Stomach (tissue), 9 donors: ENCODE measurements around the gene COL16A1. TPM values are rescaled to one million over a fixed set of nuclear protein-coding genes. Genes with fewer than 3 reads are reported as not detected.

ENCODE experiments used
- DNase-seq, 2 donors: peaks; one replicate each; pipeline versions ENCODE4 v3.0.0 to v3.0.0-alpha.2; 2013 to 2019
- H3K27ac ChIP-seq, 5 donors: fragments of 200-600 bp in 4 of 5; sonication (generic) in 4 of 5; one replicate each; pipeline ENCODE4 v1.5.1; 2013 to 2019; ENCODE audit warnings: mild to moderate bottlenecking in 1 of 5, moderate library complexity in 1 of 5
- H3K27me3 ChIP-seq, 3 donors: fragments of 200-600 bp; sonication (generic); one replicate each; pipeline ENCODE4 v1.5.1; 2017 to 2019; ENCODE audit warnings: mixed run types in 1 of 3
- H3K36me3 ChIP-seq, 4 donors: fragments of 200-600 bp; sonication (generic); 1 replicate in 3 of 4; 2 replicates in 1 of 4; pipeline ENCODE4 v1.5.1; 2016 to 2019
- H3K4me1 ChIP-seq, 4 donors: fragments of 200-600 bp; sonication (generic); one replicate each; pipeline ENCODE4 v1.5.1; 2016 to 2019
- H3K4me3 ChIP-seq, 4 donors: fragments of 200-600 bp; sonication (generic) in 3 of 4; one replicate each; pipeline ENCODE4 v1.5.1; 2016 to 2019; ENCODE audit warnings: mild to moderate bottlenecking in 1 of 4
- H3K9me3 ChIP-seq, 4 donors: fragments of 200-600 bp; sonication (generic); one replicate each; pipeline ENCODE4 v1.5.1; 2016 to 2019
- CTCF ChIP-seq, 7 experiments: fragments of 450-650 bp in 4 of 7; fragments of 200-600 bp in 3 of 7; sonication (generic) in 3 of 7; IDR thresholded peaks; one replicate each; pipeline ENCODE4 v1.5.1; 2016 to 2019; ENCODE audit warnings: antibody characterized with exemption in 7 of 7, control low read depth in 2 of 7, mild to moderate bottlenecking in 1 of 7
- EP300 ChIP-seq: sonication (generic); formaldehyde crosslinking; IDR thresholded peaks from one replicate; pipeline ENCODE4 v1.6.1; 2017; ENCODE audit warnings: antibody characterized with exemption
- POLR2A ChIP-seq, 4 donors: fragments of 450-650 bp; IDR thresholded peaks; one replicate each; pipeline ENCODE4 v1.6.1; 2016; ENCODE audit warnings: antibody characterized with exemption in 4 of 4, control low read depth in 2 of 4, mild to moderate bottlenecking in 1 of 4, moderate library complexity in 1 of 4
- POLR2AphosphoS5 ChIP-seq, 3 donors: sonication (generic); formaldehyde crosslinking; IDR thresholded peaks; one replicate each; pipeline ENCODE4 v1.6.1; 2016; ENCODE audit warnings: antibody characterized with exemption in 3 of 3
- WGBS, 5 donors: extraction: QIAGEN DNeasy Blood & Tissue Kit in 3 of 5; methylation state at CpG; one replicate each; pipeline versions ENCODE4 v1.1.5 to v1.1.7; 2013 to 2018; 5-methylcytosine and 5-hydroxymethylcytosine counted together
- intact Hi-C: fragments of 100-400 bp; cut with DNase I; formaldehyde crosslinking; loops from one replicate; pipeline ENCODE4 v1.15.1; 2023; ENCODE audit warnings: low total_unique reads
- polyA plus RNA-seq, 3 donors: library from polyadenylated mRNA; stranded (reverse); fragments of 200-250 nt; gene quantifications; one replicate each; pipeline ENCODE4 v1.2.3, GENCODE V29; 2013
- total RNA-seq, 5 donors: library from RNA; depleted of rRNA; stranded (reverse); fragments of >200 nt; gene quantifications; one replicate each; pipeline versions ENCODE4 v1.1.0 to v1.2.3, GENCODE V29; 2014 to 2016
- donor health status: healthy with polysubstance abuse.
- donor health status: Bipolar disorder and iron deficiency.
- donor health status: healthy.

The COL16A1 gene
- total and polyA plus RNA-seq, 8 donors = 19.8 to 127 (median 74.1) TPM

- no peak for TF ChIP-seq EP300
- no peak for TF ChIP-seq CTCF (IDR thresholded peaks at IDR 0.05)
- TF ChIP-seq POLR2A (IDR thresholded peaks at IDR 0.05) = no peak
- TF ChIP-seq POLR2AphosphoS5 (IDR thresholded peaks at IDR 0.05) = no peak
- no peaks in the 10 kb centered on the region for H3K9me3 ChIP-seq
- peak in 1 of 2 donors; percentile 32 for DNase-seq
- WGBS, 5 donors = 87 to 92% (median 91%) methylated on average over 26 to 28 of the region's 28 CpGs
- H3K4me1 ChIP-seq = peaks cover 0 to 11% (median 7%) of the 10 kb centered on the region in 4 donors
- no peak overlapping the region for H3K4me3 ChIP-seq
- no peak overlapping the region for H3K27ac ChIP-seq
- peaks cover 0 to under 1% (median 0%) of the 10 kb centered on the region in 4 donors for H3K36me3 ChIP-seq
- H3K27me3 ChIP-seq = no peaks in the 10 kb centered on the region
- intact Hi-C loops = no loop called here
Measured at GRCh38 chr1:31744165-31744888, 40.5 kb upstream of the COL16A1 start.

- intact Hi-C loops = no loop called here
- no peak overlapping the region for H3K4me3 ChIP-seq
- peaks cover 0 to 11% (median 7%) of the 10 kb centered on the region in 4 donors for H3K4me1 ChIP-seq
- no peaks in the 10 kb centered on the region for H3K27me3 ChIP-seq
- no peak overlapping the region for H3K27ac ChIP-seq
- no peak for DNase-seq
- H3K36me3 ChIP-seq = peaks cover 0 to 7% (median 3%) of the 10 kb centered on the region in 4 donors
- no peak for TF ChIP-seq EP300
- no peak for TF ChIP-seq POLR2A (IDR thresholded peaks at IDR 0.05)
- TF ChIP-seq CTCF (IDR thresholded peaks at IDR 0.05) = no peak
- TF ChIP-seq POLR2AphosphoS5 (IDR thresholded peaks at IDR 0.05) = no peak
- WGBS, 5 donors = 84 to 91% (median 87%) methylated on average over 5 to 32 of the region's 32 CpGs
- no peaks in the 10 kb centered on the region for H3K9me3 ChIP-seq
Measured at GRCh38 chr1:31742462-31743212, 38.8 kb upstream of the COL16A1 start.

- Histone ChIP-seq H3K36me3 (peaks cover 0 to 7% (median 3%) of the 10 kb centered on the region in 4 donors), H3K9me3 (no peaks in the 10 kb centered on the region), H3K27ac (no peak overlapping the region), H3K4me3 (no peak overlapping the region), H3K4me1 (peaks cover 0 to 11% (median 6%) of the 10 kb centered on the region in 4 donors), H3K27me3 (no peaks in the 10 kb centered on the region)
- no peak for TF ChIP-seq POLR2A (IDR thresholded peaks at IDR 0.05)
- TF ChIP-seq CTCF (IDR thresholded peaks at IDR 0.05) = no peak
- TF ChIP-seq EP300 = no peak
- no peak for TF ChIP-seq POLR2AphosphoS5 (IDR thresholded peaks at IDR 0.05)
- 27 to 60% (median 29%) methylated on average over 11 to 12 of the region's 12 CpGs for WGBS, 5 donors
- intact Hi-C loops = no loop called here
- peak in 1 of 2 donors; percentile 73 for DNase-seq
Measured at GRCh38 chr1:31739346-31739745, 35.5 kb upstream of the COL16A1 start.

GRCh38 chr1:31736675-31737074 is 32.9 kb upstream of the COL16A1 start:
- H3K4me1 ChIP-seq = peaks cover 0 to 11% (median 6%) of the 10 kb centered on the region in 4 donors
- H3K27me3 ChIP-seq = no peaks in the 10 kb centered on the region
- WGBS, 5 donors = 23 to 64% (median 30%) methylated on average over 4 to 18 of the region's 18 CpGs
- intact Hi-C loops = no loop called here
- TF ChIP-seq POLR2AphosphoS5 (IDR thresholded peaks at IDR 0.05) (no peak), EP300 (no peak), CTCF (IDR thresholded peaks at IDR 0.05) (peak in 2 of 7 experiments; percentile 7 to 9), POLR2A (IDR thresholded peaks at IDR 0.05) (no peak)
- H3K9me3 ChIP-seq = no peaks in the 10 kb centered on the region
- no peak overlapping the region for H3K27ac ChIP-seq
- DNase-seq = peak; percentile 66 to 67
- H3K36me3 ChIP-seq = peaks cover 0 to 7% (median 3%) of the 10 kb centered on the region in 4 donors
- no peak overlapping the region for H3K4me3 ChIP-seq
